HG03354 (cell line): ENCODE data around the gene AGBL1.

Experiments used
- ATAC-seq: cut with Tn5 transposase; IDR thresholded peaks from one replicate; pipeline ENCODE4 v1.9.1; 2021; ENCODE audit warnings: mild to moderate bottlenecking; ENCODE audit not compliant: unreplicated experiment, poor library complexity, severe bottlenecking

The AGBL1 gene

DNA sequence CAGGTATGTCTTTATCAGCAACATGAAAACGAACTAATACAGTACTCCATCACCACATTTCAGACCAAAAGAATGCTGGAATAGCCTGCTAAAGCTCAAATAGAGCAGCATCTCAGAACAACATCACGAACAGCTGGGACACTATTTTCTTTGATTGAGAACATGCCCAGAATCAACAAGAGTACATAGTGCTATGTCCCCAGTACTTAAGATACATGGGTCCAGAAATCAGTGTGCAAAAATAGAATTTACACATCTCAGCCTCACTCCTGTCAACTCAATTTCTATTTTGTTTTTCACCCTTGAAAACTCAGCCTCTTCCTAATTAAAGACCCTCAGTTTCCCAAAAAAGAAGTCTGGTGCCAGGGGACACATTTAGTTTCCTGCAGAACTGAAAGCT, 753.9 kb downstream of the AGBL1 start:
- no peak for ATAC-seq

- ATAC-seq, result no peak
Measured at GRCh38 chr15:86834115-86834863, 754.6 kb downstream of the AGBL1 start.

DNA sequence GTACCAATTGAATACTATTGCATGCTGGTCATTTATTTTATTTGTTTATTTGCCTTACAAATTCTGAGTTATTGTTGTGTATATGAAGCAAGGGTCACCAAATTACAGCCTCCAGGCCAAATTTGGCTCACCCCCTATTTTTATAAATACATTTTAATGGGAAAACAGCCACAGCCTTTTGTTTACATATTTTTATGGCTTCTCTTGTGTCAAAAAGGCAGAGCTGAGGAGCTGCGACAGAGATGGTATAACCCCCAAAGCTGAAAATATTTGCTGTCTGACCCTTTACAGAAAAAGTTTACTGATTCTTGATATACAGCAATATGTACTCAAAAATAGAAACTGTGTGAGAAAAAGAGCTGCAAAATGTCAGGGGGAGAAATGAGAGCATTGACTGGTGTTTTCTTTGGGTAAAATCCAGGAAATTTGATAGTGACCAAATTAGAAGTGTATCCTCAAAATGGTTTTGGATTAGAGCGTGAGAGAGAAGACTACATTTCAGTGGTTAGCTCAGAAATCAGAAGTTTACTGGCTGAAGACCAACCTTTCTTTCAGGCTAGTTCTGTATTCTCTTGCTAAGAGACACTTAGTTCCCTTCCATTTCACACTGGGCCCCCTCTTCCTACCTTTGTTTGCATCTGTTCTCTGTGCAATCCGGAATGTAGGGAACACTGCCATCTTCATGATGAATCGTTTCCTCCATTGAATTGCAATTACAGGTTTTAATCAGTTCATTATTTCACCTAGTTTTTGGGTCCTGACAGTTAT, 757.8 kb downstream of the AGBL1 start:
- ATAC-seq, result no peak

- no peak for ATAC-seq
Measured at GRCh38 chr15:86839502-86839901, 759.8 kb downstream of the AGBL1 start.

- no peak for ATAC-seq
Measured at GRCh38 chr15:86840996-86841395, 761.3 kb downstream of the AGBL1 start.

DNA sequence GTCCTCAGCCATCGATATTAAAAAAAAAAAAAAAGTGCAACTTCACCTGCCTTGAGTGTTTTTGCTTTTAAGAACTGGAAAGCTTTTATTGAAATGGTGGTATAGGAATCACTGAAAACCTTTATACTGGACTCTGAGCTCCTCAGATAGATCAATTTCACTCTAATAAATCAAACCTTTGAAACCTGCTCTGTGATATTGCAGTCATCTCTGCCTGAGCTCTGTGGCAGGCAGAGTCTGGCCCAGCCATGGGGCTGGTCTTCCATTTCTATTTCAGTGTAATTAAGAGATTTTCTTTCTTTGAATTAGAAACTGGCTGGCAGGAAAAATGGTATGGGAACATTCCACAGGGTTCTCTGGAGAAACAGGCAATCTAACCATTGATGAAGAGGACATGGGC, 762.5 kb downstream of the AGBL1 start:
- ATAC-seq, result no peak

- ATAC-seq, result no peak
Measured at GRCh38 chr15:86846036-86846435, 766.4 kb downstream of the AGBL1 start.

DNA sequence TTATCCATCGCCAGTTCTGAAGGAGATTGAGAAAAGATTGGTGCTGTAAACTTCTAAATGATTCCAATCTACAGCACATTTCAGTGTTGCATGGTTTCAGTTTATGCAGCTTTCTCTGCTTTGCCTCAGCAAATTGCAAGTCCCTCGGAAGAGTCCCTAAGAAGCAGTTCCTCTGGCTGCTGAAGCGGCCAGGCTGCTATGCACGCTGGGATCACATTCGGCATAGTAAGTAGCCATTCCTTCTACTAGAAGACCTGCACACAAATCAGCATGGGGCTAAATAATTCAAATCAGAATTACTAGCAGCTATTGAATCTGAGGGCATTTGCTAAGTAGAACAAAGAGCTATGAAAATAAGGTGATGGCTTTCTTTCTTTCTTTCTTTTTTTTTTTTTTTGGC, 769.5 kb downstream of the AGBL1 start:
- no peak for ATAC-seq

DNA sequence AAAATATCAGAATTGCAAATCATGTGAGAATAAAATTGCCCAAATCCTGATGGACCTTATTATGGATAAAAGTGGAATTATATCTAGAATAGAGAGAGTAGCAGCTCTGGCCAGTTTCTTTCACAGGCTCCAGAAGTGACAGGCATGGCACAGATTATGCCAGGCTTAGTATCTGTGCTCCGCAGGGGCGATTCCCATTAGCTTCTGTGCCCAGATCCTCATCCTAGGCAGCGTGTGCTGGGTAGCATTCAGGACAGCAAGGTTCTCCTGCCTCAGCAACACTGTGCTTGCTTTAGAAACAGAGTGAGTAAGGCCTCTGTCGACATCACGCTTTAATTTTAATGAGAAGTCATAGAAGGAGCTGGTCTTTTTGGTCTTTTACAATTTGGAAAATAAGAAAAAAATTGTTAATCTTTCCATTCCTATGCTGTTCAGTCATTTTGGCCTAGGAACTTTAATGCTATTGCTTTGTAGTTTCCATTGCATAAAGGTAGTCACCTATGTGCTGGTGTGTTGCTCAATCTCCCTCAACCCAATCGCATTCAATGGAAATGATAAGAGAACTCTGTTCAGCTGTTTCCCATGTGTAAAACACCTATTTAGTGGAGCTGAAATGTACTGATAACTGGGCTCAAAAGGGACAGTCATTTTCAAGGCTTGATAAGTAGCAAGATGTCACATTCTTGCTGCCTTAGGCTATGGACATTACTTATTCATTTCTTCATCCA, 770.1 kb downstream of the AGBL1 start:
- ATAC-seq, result no peak

GRCh38 chr15:86850939-86851338, 771.3 kb downstream of the AGBL1 start:
- ATAC-seq, result no peak

- no peak for ATAC-seq
Measured at GRCh38 chr15:86852741-86853140, 773.1 kb downstream of the AGBL1 start.

DNA sequence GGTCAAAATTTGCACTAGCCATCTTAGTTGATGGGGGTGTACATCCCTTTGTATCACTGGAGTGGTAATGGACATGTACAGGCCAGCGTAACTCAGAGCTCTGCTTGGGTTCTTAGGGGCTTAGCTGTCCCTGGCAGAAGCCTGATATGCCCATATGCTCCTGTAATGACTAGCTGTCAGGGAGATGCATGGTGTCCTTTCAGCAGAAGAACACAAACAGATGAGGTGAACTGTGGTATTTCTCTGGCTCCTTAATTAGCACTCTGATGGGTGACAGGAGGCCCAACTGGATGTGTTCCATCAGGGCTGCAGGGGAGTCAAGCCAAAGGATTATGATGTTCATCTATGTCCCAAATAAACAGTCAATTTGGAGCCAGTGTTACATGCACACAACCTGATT, 774.5 kb downstream of the AGBL1 start:
- ATAC-seq, result no peak

DNA sequence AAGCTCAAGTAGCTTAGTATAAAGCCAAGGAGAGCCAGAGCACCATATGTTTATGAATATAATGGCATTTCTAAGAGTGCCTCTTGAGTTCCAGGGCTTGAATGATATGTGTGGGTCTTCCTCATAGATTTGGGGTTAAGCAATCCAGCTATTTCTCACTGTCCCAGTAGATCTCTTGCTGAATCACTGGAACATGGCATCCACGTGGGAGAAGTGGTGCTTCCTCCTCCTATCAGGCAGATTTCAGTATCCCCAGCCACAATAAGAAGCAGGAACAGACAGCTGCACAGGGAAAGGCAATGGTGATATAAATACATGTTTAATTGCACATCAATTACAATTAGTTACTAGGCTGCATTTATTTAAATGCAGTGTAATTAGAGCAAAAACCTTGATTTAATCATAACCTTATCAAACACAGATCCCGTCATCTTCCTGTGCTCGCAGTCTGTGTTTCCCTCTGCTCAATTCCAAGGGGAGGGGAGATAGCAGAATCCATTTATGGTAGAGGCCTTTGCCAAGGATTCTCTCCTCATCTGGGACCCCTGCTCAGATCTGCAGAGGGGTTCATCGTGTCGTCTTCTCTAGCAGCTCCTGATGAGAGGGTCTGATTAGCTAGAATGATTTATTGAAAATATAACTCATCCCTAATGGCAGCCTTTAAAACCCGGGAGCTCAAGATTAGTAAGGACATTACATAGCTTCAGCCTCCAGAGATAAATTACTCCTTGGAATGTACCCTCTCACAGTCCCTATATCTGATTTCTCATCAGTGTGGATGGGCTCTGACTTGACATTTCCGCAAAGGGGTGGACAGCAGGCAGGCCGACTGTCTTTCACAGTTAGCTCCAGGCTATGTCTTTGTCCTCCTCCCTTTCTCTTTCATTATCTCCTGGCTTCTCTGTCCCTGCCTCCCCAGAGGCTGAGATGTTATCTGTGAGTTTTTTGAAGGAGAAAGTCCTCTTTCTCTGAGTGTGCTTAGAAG, 775.9 kb downstream of the AGBL1 start:
- ATAC-seq, result no peak

- no peak for ATAC-seq
Measured at GRCh38 chr15:86857701-86858100, 778.0 kb downstream of the AGBL1 start.

DNA sequence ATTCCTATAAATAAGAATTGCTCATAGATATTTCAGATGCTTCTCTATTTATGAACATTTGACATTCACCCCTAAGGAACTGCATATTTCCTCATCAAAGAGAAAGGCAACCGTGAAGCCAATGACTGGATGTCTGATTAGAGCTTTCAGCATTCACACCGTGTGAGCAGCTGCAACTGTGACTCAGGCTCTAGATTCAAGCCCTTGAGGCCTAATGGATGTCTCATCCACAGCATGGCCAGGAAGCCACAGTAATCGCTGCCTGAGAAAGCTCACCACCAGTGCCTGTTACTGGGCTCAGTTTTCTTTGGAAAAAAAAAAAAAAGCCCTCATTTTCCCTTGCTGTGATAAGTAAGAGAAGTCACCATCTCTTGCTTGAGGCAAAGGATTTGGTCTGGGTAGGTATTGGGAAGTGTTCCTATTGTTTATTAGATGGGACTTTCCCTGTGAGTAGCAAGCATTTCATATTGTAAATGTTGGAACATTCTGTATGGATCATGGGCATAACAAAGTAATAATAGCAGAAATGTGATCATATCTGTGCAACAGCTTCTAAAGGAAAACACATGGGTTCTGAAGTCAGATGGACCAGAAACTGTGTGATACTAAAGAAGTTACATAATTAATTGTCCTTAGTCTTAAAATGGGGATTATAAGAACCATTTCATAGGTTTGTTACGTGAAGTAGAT, 783.7 kb downstream of the AGBL1 start:
- ATAC-seq, result no peak

DNA sequence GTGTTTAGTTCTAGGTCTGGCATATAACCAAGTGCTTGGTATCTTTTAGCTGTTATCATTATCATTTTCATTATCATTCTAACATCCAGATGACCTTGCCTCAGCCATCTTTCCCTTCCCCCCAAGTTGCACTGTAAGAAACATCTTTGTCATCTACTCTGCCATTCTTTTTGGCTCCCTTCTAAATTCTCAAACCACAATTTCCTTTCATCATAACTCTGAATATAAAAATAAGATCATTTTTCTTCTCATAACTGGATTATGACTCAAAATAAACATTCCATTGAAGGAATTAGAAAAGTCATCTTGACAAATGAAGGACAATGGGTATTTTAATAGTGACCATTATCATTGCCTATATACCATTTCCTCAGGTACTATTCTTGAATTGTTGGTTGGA, 786.2 kb downstream of the AGBL1 start:
- no peak for ATAC-seq

GRCh38 chr15:86870846-86871245, 791.2 kb downstream of the AGBL1 start:
- no peak for ATAC-seq

- no peak for ATAC-seq
Measured at GRCh38 chr15:86871964-86872363, 792.3 kb downstream of the AGBL1 start.

GRCh38 chr15:86872782-86873181, 793.1 kb downstream of the AGBL1 start:
- ATAC-seq, result no peak
